Measurements from ENCODE around the gene KLHDC8B.

DNA sequence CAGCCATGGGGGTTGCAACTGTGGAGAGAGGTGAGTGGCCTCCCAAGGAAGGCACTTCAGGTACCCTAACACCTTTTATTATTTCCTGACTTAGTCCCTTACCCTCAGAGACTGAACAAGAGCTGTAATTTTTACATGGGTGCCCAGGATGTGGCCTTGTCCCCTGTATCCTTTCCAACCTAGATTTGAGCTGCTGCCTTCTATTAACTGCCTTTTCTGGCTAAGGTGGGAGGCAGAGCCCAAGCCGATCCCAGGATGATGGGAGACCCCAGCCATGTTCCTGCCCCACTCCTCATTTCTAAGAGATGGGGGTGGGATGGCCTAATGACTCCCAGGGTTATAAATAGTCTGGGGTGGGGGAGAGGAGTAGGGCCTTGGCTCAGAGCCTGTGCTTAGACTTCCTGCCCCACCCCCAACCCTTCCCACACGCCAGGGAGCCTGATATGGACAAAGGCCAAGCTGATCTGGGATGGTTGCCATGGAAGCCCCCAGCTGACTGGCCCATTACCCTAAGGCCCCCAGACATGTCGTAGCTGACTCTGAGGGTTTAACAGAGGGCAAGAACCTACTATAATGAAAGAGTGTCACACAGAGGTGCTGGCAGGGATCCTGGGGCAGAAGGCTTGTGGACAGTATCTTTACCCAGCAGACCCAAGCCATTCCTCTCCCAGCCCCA is 1.9 kb downstream of the KLHDC8B start:
- TF ChIP-seq, protein P1, sequence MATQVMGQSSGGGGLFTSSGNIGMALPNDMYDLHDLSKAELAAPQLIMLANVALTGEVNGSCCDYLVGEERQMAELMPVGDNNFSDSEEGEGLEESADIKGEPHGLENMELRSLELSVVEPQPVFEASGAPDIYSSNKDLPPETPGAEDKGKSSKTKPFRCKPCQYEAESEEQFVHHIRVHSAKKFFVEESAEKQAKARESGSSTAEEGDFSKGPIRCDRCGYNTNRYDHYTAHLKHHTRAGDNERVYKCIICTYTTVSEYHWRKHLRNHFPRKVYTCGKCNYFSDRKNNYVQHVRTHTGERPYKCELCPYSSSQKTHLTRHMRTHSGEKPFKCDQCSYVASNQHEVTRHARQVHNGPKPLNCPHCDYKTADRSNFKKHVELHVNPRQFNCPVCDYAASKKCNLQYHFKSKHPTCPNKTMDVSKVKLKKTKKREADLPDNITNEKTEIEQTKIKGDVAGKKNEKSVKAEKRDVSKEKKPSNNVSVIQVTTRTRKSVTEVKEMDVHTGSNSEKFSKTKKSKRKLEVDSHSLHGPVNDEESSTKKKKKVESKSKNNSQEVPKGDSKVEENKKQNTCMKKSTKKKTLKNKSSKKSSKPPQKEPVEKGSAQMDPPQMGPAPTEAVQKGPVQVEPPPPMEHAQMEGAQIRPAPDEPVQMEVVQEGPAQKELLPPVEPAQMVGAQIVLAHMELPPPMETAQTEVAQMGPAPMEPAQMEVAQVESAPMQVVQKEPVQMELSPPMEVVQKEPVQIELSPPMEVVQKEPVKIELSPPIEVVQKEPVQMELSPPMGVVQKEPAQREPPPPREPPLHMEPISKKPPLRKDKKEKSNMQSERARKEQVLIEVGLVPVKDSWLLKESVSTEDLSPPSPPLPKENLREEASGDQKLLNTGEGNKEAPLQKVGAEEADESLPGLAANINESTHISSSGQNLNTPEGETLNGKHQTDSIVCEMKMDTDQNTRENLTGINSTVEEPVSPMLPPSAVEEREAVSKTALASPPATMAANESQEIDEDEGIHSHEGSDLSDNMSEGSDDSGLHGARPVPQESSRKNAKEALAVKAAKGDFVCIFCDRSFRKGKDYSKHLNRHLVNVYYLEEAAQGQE (IDR thresholded peaks at IDR 0.05; ENCODE audit: insufficient replicate concordance, low read depth) = no peak
- TF ChIP-seq POLR2AphosphoS5 (IDR thresholded peaks at IDR 0.05; ENCODE audit: low read depth) = no peak
- TF ChIP-seq, protein P2, sequence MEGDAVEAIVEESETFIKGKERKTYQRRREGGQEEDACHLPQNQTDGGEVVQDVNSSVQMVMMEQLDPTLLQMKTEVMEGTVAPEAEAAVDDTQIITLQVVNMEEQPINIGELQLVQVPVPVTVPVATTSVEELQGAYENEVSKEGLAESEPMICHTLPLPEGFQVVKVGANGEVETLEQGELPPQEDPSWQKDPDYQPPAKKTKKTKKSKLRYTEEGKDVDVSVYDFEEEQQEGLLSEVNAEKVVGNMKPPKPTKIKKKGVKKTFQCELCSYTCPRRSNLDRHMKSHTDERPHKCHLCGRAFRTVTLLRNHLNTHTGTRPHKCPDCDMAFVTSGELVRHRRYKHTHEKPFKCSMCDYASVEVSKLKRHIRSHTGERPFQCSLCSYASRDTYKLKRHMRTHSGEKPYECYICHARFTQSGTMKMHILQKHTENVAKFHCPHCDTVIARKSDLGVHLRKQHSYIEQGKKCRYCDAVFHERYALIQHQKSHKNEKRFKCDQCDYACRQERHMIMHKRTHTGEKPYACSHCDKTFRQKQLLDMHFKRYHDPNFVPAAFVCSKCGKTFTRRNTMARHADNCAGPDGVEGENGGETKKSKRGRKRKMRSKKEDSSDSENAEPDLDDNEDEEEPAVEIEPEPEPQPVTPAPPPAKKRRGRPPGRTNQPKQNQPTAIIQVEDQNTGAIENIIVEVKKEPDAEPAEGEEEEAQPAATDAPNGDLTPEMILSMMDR (IDR thresholded peaks at IDR 0.05; ENCODE audit: insufficient read depth, low read length) = no peak
